Spleen (tissue), 11 donors: ENCODE data around the gene FRMD6. TPM values are rescaled to one million over a fixed set of nuclear protein-coding genes. Genes with fewer than 3 reads are reported as not detected.

ENCODE experiments used
- DNase-seq: peaks from one replicate; pipeline ENCODE4 v3.0.0-alpha.2; 2020
- H3K27ac ChIP-seq, 8 donors: fragments of 200-600 bp; sonication (generic) in 7 of 8; 1 replicate in 4 of 8; 2 replicates in 4 of 8; pipeline versions ENCODE4 v1.5.0 to v1.8.0; 2016 to 2021; ENCODE audit warnings: inconsistent platforms in 4 of 8, mild to moderate bottlenecking in 4 of 8, moderate library complexity in 1 of 8
- H3K27me3 ChIP-seq, 7 donors: fragments of 200-600 bp; sonication (generic) in 6 of 7; replicated peaks in 1 of 7; 1 replicate in 4 of 7; 2 replicates in 3 of 7; pipeline versions ENCODE4 v1.5.0 to v1.8.0; 2016 to 2021; ENCODE audit warnings: inconsistent platforms in 3 of 7, mild to moderate bottlenecking in 1 of 7
- H3K36me3 ChIP-seq, 6 donors: fragments of 200-600 bp; sonication (generic) in 5 of 6; 1 replicate in 4 of 6; 2 replicates in 2 of 6; pipeline versions ENCODE4 v1.5.0 to v1.8.0; 2016 to 2021; ENCODE audit warnings: inconsistent platforms in 2 of 6
- H3K4me1 ChIP-seq, 6 donors: fragments of 200-600 bp; sonication (generic) in 5 of 6; 1 replicate in 3 of 6; 2 replicates in 3 of 6; pipeline versions ENCODE4 v1.5.0 to v1.8.0; 2016 to 2021; ENCODE audit warnings: inconsistent platforms in 3 of 6
- H3K4me3 ChIP-seq, 8 donors: fragments of 200-600 bp; sonication (generic) in 7 of 8; 1 replicate in 4 of 8; 2 replicates in 4 of 8; pipeline versions ENCODE4 v1.5.0 to v1.8.0; 2016 to 2021; ENCODE audit warnings: inconsistent platforms in 4 of 8, mild to moderate bottlenecking in 4 of 8, moderate library complexity in 2 of 8
- H3K9me3 ChIP-seq, 8 donors: fragments of 200-600 bp; sonication (generic) in 7 of 8; 1 replicate in 4 of 8; 2 replicates in 4 of 8; pipeline versions ENCODE4 v1.5.0 to v1.8.0; 2016 to 2021; ENCODE audit warnings: inconsistent platforms in 4 of 8
- CTCF ChIP-seq, 11 experiments: fragments of 200-600 bp in 7 of 11; fragments of 450-650 bp in 4 of 11; sonication (generic) in 4 of 11; IDR thresholded peaks in 8 of 11; conservative IDR thresholded peaks in 3 of 11; 1 replicate in 7 of 11; 2 replicates in 4 of 11; pipeline versions ENCODE4 v1.4.0 to v1.8.0; 2016 to 2021; ENCODE audit warnings: antibody characterized with exemption in 11 of 11, inconsistent platforms in 4 of 11, mild to moderate bottlenecking in 1 of 11
- POLR2A ChIP-seq, 3 donors: fragments of 450-650 bp; IDR thresholded peaks; one replicate each; pipeline ENCODE4 v1.5.1; 2017; ENCODE audit warnings: antibody characterized with exemption in 3 of 3, mild to moderate bottlenecking in 1 of 3
- POLR2AphosphoS5 ChIP-seq, 3 donors: sonication (generic); formaldehyde crosslinking; IDR thresholded peaks; one replicate each; pipeline ENCODE4 v1.5.1; 2017; ENCODE audit warnings: antibody characterized with exemption in 3 of 3
- WGBS, 5 donors: extraction: QIAGEN DNeasy Blood & Tissue Kit in 3 of 5; methylation state at CpG; one replicate each; pipeline versions ENCODE4 v1.1.5 to v1.1.7; 2013 to 2018; 5-methylcytosine and 5-hydroxymethylcytosine counted together
- intact Hi-C: fragments of 100-400 bp; cut with DNase I; formaldehyde crosslinking; loops from one replicate; pipeline ENCODE4 v1.15.0; 2023; ENCODE audit warnings: low total_unique reads
- polyA plus RNA-seq, 3 donors: library from polyadenylated mRNA; stranded (reverse); fragments of 200-250 nt; gene quantifications; one replicate each; pipeline ENCODE4 v1.2.1, GENCODE V29; 2013
- total RNA-seq, 7 donors: library from RNA; depleted of rRNA in 3 of 7; stranded (reverse); fragments of >200 nt in 3 of 7; fragmentation: NEBNext Ultra II Directional in 4 of 7; extraction: Animal tissue kit (Norgen Biotek cat#: 25700) in 4 of 7; gene quantifications; one replicate each; pipeline versions ENCODE4 v1.1.0 to v1.2.1, GENCODE V29; 2016 to 2021
- donor health status: healthy with polysubstance abuse.
- donor health status: DM: no; HTN: no; CAD: no; lungs with moderate emphysema.
- donor health status: DM: no; HTN: no; CAD: no.
- donor health status: Bipolar disorder and iron deficiency.
- donor health status: healthy.
- donor health status: DM: no; HTN: no; CAD: no.
- donor health status: DM: yes; HTN: yes; CAD: no.

Gene FRMD6
- total and polyA plus RNA-seq, 10 donors = 2.2 to 37.2 (median 26.7) TPM

DNA sequence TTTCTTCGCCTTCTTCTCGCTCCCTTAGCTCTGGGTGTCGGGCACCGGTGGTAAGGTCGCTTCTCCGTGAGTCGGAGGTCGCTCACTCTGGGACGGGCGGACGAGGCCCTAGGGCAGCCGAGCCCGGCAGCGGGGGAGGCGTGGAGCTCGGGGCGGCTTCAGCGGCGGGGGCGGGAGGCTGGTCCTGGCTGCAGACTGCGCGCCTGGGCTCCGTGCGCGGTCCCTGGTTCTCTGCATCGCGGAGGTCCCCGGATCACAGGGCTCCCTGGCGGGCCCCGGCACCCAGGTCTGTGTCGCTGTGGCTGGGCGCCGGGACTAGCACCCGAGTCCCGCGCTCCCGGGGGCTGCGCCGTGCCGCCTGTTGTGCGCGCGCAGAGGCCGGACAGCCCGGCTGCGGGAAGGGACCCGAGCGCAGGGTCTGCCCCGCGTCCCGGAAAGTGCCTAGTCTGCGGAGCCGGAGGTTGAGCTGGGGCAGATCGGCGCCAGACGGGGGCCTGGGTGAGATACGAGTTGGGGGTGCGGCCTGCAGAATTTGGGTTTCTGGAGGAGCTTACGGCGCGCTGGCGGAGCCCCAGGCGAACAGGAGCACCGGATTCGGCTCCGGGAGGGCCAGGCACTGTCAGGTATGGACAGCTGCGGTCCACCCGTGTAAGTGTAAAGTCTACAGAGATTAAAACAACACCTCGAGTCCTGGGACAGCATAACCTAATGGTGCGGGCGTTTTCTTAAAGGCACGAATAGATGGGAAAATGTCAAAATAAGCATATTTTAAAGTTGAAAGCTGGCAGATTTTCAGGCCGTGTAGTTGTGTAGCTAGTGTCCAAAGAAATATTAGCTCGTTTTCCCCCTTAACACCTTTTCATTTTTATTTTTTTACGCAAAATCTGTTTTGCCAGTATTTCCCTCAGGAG is 713 bp downstream of the FRMD6 start:
- intact Hi-C loops = no loop called here
- peak; percentile 90 for DNase-seq
- 0 to 3% (median 1%) methylated on average over 31 to 75 of the region's 75 CpGs for WGBS, 5 donors

DNA sequence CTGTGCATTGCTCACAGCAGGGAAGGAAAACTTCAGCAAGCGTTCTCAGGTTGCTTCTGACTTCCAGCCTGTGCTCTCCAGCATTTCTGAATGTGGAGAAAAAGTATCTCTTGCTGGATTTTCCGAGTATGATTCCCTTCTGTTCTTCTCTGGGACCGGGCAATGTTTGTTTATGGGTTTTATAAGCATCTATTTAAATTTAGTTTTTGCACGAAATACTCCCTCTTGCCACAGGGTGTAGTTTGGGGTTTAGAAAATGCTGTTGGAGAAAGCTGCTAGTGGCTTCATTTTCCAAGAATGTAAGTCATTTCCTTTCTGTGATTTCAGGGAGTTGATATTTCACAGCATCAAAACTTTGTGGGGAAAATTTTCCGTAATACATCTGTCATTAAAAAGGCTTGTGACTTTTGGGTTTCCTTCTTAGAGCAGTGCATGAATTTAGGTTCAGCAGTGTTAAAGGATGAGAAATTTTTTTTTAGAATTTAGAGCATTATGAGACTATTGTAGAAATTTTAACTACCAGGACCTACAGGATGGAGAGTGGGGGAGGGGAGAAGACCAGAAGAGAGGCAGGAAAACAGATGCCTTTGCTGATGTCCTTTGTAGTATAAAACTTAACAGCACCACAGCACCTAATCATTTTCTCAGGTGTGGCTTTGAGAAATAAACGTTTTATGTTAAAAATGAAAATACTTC is 1.5 kb downstream of the FRMD6 start:
- H3K9me3 ChIP-seq = no peaks in the 10 kb centered on the region
- H3K4me3 ChIP-seq = peak overlapping the region; percentile 55 to 91 (median 87)
- H3K27ac ChIP-seq = peak overlapping the region in 7 of 8 donors; percentile 80 to 93 (median 88)
- intact Hi-C loops = no loop called here
- no peaks in the 10 kb centered on the region for H3K36me3 ChIP-seq
- TF ChIP-seq CTCF (IDR thresholded peaks at IDR 0.05 in 8 of 11, conservative IDR thresholded peaks at IDR 0.05 in 3 of 11) = peak in 3 of 11 experiments; percentile 14 to 36 (median 31)
- TF ChIP-seq POLR2A (IDR thresholded peaks at IDR 0.05) = no peak
- no peak for TF ChIP-seq POLR2AphosphoS5 (IDR thresholded peaks at IDR 0.05)
- H3K27me3 ChIP-seq = peaks cover 0 to 70% (median 4%) of the 10 kb centered on the region in 7 donors
- DNase-seq = no peak
- H3K4me1 ChIP-seq = peaks cover 0 to 33% (median 23%) of the 10 kb centered on the region in 6 donors
- WGBS, 5 donors = 4 to 8% (median 6%) methylated on average over 6 of the region's 6 CpGs

More for the DNA sequence above, 713 bp downstream of the FRMD6 start:
- Histone ChIP-seq H3K4me1 (peaks cover 0 to 33% (median 23%) of the 10 kb centered on the region in 6 donors), H3K9me3 (no peaks in the 10 kb centered on the region), H3K36me3 (no peaks in the 10 kb centered on the region), H3K27ac (peak overlapping the region; percentile 58 to 93 (median 88)), H3K4me3 (peak overlapping the region; percentile 55 to 91 (median 87)), H3K27me3 (peaks cover 0 to 63% (median 4%) of the 10 kb centered on the region in 7 donors)
- TF ChIP-seq CTCF (IDR thresholded peaks at IDR 0.05 in 8 of 11, conservative IDR thresholded peaks at IDR 0.05 in 3 of 11) (peak in 6 of 11 experiments; percentile 4 to 45 (median 15)), POLR2AphosphoS5 (IDR thresholded peaks at IDR 0.05) (peak in 2 of 3 donors; percentile 0 to 43), POLR2A (IDR thresholded peaks at IDR 0.05) (no peak)

GRCh38 chr14:51653775-51654532 is 2.2 kb downstream of the FRMD6 start:
- Histone ChIP-seq H3K27ac (peak overlapping the region in 7 of 8 donors; percentile 80 to 93 (median 88)), H3K9me3 (no peaks in the 10 kb centered on the region), H3K4me1 (peaks cover 0 to 33% (median 23%) of the 10 kb centered on the region in 6 donors), H3K27me3 (peaks cover 0 to 77% (median 4%) of the 10 kb centered on the region in 7 donors), H3K4me3 (peak overlapping the region in 5 of 8 donors; percentile 82 to 91 (median 90)), H3K36me3 (no peaks in the 10 kb centered on the region)
- TF ChIP-seq POLR2AphosphoS5 (IDR thresholded peaks at IDR 0.05) (no peak), CTCF (IDR thresholded peaks at IDR 0.05 in 8 of 11, conservative IDR thresholded peaks at IDR 0.05 in 3 of 11) (no peak), POLR2A (IDR thresholded peaks at IDR 0.05) (no peak)
- intact Hi-C loops = no loop called here
- WGBS, 5 donors = 70 to 86% (median 76%) methylated on average over 4 of the region's 4 CpGs
- no peak for DNase-seq
